ENCODE data around the gene KIF21A. TPM values are rescaled to one million over a fixed set of nuclear protein-coding genes. Genes with fewer than 3 reads are reported as not detected.

Gene KIF21A
- total and polyA plus RNA-seq, 2 of the 13 experiments (the other 11 are each of a cell fraction or from before 2014, with no cell fraction given) = 20.6 to 39.7 TPM

- Histone ChIP-seq H3K36me3 (replicated peaks in 1 of 2; ENCODE audit: control insufficient read depth in 1 of 2, insufficient read depth in 2 of 2, low read length in 2 of 2) (0 out of 5 replicates have a peak, but pooled peaks cover 0 to 4% of the 10 kb centered on the region in 2 experiments), H3K79me2 (ENCODE audit: insufficient read depth, low read length) (peaks cover 4% of the 10 kb centered on the region), H4K20me1 (ENCODE audit: insufficient read depth, low read length) (no peaks in the 10 kb centered on the region), H3K4me3 (replicated peaks in 1 of 3; ENCODE audit: insufficient read depth in 1 of 3, low read depth in 2 of 3, low read length in 3 of 3) (no peak overlapping the region), H3K27ac (ENCODE audit: extremely low read length, insufficient read depth, low read length) (no peak overlapping the region), H2AFZ (ENCODE audit: low read length) (no peak overlapping the region), H3K27me3 (ENCODE audit: control insufficient read depth in 1 of 2, insufficient read depth in 2 of 2, low read length in 2 of 2) (no peaks in the 10 kb centered on the region), H3K4me2 (ENCODE audit: low read depth, low read length) (no peak overlapping the region), H3K4me1 (ENCODE audit: insufficient read depth, low read length) (peaks cover 15% of the 10 kb centered on the region; the same call in 1 of the 2 replicates), H3K9me3 (ENCODE audit: low read length) (no peaks in the 10 kb centered on the region), H3K9ac (ENCODE audit: insufficient read depth, low read depth, low read length) (no peak overlapping the region)
- intact Hi-C loops (cut with micrococcal nuclease; ENCODE audit: unreplicated experiment) = no loop called here
- WGBS (ENCODE audit: low lambda C conversion rate) = 94% methylated on average over 1 of the region's 1 CpG
- no peak for TF ChIP-seq ZBTB46 (CRISPR knock-in tag; IDR thresholded peaks at IDR 0.05; ENCODE audit: borderline replicate concordance)
- ChIA-PET CTCF (ENCODE audit: low intra/inter-chr PET ratio, low total read pairs) (no interaction called here), POLR2A (no interaction called here)
- DNase-seq (ENCODE audit: low spot score) = no peak
- no peak for FAIRE-seq
- ATAC-seq = no peak
- BruUV-seq (replicated peaks) = no TSS peak
- in situ Hi-C loops (cut with HindIII; ENCODE audit: extremely low pct_ligation_motif_present, low pct_unique_long_range_greater_than_20kb) = no loop called here
Observed at GRCh38 chr12:39392154-39392925, 50.6 kb downstream of the KIF21A start.

- POLR2A ChIA-PET = no interaction called here
- CTCF ChIA-PET (ENCODE audit: low intra/inter-chr PET ratio, low total read pairs) = no interaction called here
- FAIRE-seq = no peak
- TF ChIP-seq FOXO1 (CRISPR knock-in tag; IDR thresholded peaks at IDR 0.05) = no peak
- TF ChIP-seq HIC2 (CRISPR knock-in tag; IDR thresholded peaks at IDR 0.05; ENCODE audit: low read depth) = no peak
- TF ChIP-seq AKNA (CRISPR knock-in tag; IDR thresholded peaks at IDR 0.05; ENCODE audit: borderline replicate concordance) = no peak
- no peak for TF ChIP-seq ZBTB7B (CRISPR knock-in tag; IDR thresholded peaks at IDR 0.05)
- no peak for TF ChIP-seq SP1 (IDR thresholded peaks at IDR 0.05)
- no peak for TF ChIP-seq SP1 (CRISPR knock-in tag; IDR thresholded peaks at IDR 0.05)
Observed at GRCh38 chr12:39390752-39391151, 52.2 kb downstream of the KIF21A start.

More at GRCh38 chr12:39390752-39391151, 52.2 kb downstream of the KIF21A start:
- ATAC-seq = no peak
- Histone ChIP-seq H3K9ac (ENCODE audit: insufficient read depth, low read depth, low read length) (no peak overlapping the region), H3K36me3 (replicated peaks in 1 of 2; ENCODE audit: control insufficient read depth in 1 of 2, insufficient read depth in 2 of 2, low read length in 2 of 2) (0 out of 5 replicates have a peak, but pooled peaks cover 0 to 4% of the 10 kb centered on the region in 2 experiments), H3K4me1 (ENCODE audit: insufficient read depth, low read length) (peaks cover 26% of the 10 kb centered on the region), H2AFZ (ENCODE audit: low read length) (no peak overlapping the region), H3K4me3 (replicated peaks in 1 of 3; ENCODE audit: insufficient read depth in 1 of 3, low read depth in 2 of 3, low read length in 3 of 3) (no peak overlapping the region), H4K20me1 (ENCODE audit: insufficient read depth, low read length) (no peaks in the 10 kb centered on the region), H3K79me2 (ENCODE audit: insufficient read depth, low read length) (peaks cover 4% of the 10 kb centered on the region), H3K4me2 (ENCODE audit: low read depth, low read length) (no peak overlapping the region), H3K27ac (ENCODE audit: extremely low read length, insufficient read depth, low read length) (no peak overlapping the region), H3K9me3 (ENCODE audit: low read length) (no peaks in the 10 kb centered on the region), H3K27me3 (ENCODE audit: control insufficient read depth in 1 of 2, insufficient read depth in 2 of 2, low read length in 2 of 2) (no peaks in the 10 kb centered on the region)
- BruUV-seq (replicated peaks) = no TSS peak
- in situ Hi-C loops (cut with HindIII; ENCODE audit: extremely low pct_ligation_motif_present, low pct_unique_long_range_greater_than_20kb) (no loop called here), intact Hi-C loops (cut with micrococcal nuclease; ENCODE audit: unreplicated experiment) (no loop called here)
- no peak for DNase-seq (ENCODE audit: low spot score)
